ENCODE data around the gene RFTN2. TPM values are rescaled to one million over a fixed set of nuclear protein-coding genes. Genes with fewer than 3 reads are reported as not detected.
"Not testable (repeated sequence)": the region's sequence is repeated elsewhere in the genome, so short reads cannot be mapped to it uniquely, and the experiment has no call there.

The RFTN2 gene
- total and polyA plus RNA-seq, 10 donors, result 0.52 to 13.3 (median 2.9) TPM

GRCh38 chr2:197710424-197711042, 35.1 kb upstream of the RFTN2 start:
- Histone ChIP-seq H3K27me3 (replicated peaks in 1 of 7) (no peaks in the 10 kb centered on the region), H3K36me3 (peaks cover 0 to 29% (median 0%) of the 10 kb centered on the region in 6 donors), H3K27ac (no peak overlapping the region), H3K9me3 (no peaks in the 10 kb centered on the region), H3K4me1 (peaks cover 27 to 60% (median 50%) of the 10 kb centered on the region in 6 donors), H3K4me3 (no peak overlapping the region)
- no peak for TF ChIP-seq POLR2A (IDR thresholded peaks at IDR 0.05)
- TF ChIP-seq, protein P1, sequence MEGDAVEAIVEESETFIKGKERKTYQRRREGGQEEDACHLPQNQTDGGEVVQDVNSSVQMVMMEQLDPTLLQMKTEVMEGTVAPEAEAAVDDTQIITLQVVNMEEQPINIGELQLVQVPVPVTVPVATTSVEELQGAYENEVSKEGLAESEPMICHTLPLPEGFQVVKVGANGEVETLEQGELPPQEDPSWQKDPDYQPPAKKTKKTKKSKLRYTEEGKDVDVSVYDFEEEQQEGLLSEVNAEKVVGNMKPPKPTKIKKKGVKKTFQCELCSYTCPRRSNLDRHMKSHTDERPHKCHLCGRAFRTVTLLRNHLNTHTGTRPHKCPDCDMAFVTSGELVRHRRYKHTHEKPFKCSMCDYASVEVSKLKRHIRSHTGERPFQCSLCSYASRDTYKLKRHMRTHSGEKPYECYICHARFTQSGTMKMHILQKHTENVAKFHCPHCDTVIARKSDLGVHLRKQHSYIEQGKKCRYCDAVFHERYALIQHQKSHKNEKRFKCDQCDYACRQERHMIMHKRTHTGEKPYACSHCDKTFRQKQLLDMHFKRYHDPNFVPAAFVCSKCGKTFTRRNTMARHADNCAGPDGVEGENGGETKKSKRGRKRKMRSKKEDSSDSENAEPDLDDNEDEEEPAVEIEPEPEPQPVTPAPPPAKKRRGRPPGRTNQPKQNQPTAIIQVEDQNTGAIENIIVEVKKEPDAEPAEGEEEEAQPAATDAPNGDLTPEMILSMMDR (IDR thresholded peaks at IDR 0.05 in 8 of 11, conservative IDR thresholded peaks at IDR 0.05 in 3 of 11), result no peak
- TF ChIP-seq POLR2AphosphoS5 (IDR thresholded peaks at IDR 0.05), result no peak
- no peak for DNase-seq
- intact Hi-C loops (cut with DNase I; ENCODE audit: low total_unique reads), result no loop called here

- not testable (repeated sequence) for H3K4me3 ChIP-seq
- intact Hi-C loops (cut with DNase I; ENCODE audit: low total_unique reads), result loop anchor here (5.0 kb wide), 1 partner anchor 68 kb away; no protein-coding TSS in a partner anchor
Measured at GRCh38 chr2:197709140-197709539, 33.8 kb upstream of the RFTN2 start.

GRCh38 chr2:197708331-197708730, 32.9 kb upstream of the RFTN2 start:
- H3K36me3 ChIP-seq, result peaks cover 0 to 24% (median 0%) of the 10 kb centered on the region in 6 donors
- WGBS, 5 donors, result 51 to 71% (median 60%) methylated on average over 2 of the region's 2 CpGs
- H3K27ac ChIP-seq, result no peak overlapping the region
- H3K4me3 ChIP-seq, result peak overlapping the region in 1 of 8 donors; percentile 10
- TF ChIP-seq, protein P1 (IDR thresholded peaks at IDR 0.05 in 8 of 11, conservative IDR thresholded peaks at IDR 0.05 in 3 of 11), result no peak
- no peaks in the 10 kb centered on the region for H3K9me3 ChIP-seq
- H3K27me3 ChIP-seq (replicated peaks in 1 of 7), result no peaks in the 10 kb centered on the region
- intact Hi-C loops (cut with DNase I; ENCODE audit: low total_unique reads), result loop anchor here (5.0 kb wide), 1 partner anchor 69 kb away; no protein-coding TSS in a partner anchor
- no peak for DNase-seq
- H3K4me1 ChIP-seq, result peaks cover 30 to 71% (median 58%) of the 10 kb centered on the region in 6 donors

More at GRCh38 chr2:197709140-197709539, 33.8 kb upstream of the RFTN2 start:
- WGBS, 5 donors, result 91 to 96% (median 93%) methylated on average over 7 of the region's 7 CpGs
- Histone ChIP-seq H3K4me1 (peaks cover 30 to 68% (median 57%) of the 10 kb centered on the region in 6 donors), H3K36me3 (peaks cover 0 to 24% (median 0%) of the 10 kb centered on the region in 6 donors)
- H3K9me3 ChIP-seq; H3K27ac ChIP-seq; DNase-seq; H3K27me3 ChIP-seq (replicated peaks in 1 of 7): not testable (repeated sequence)

DNA sequence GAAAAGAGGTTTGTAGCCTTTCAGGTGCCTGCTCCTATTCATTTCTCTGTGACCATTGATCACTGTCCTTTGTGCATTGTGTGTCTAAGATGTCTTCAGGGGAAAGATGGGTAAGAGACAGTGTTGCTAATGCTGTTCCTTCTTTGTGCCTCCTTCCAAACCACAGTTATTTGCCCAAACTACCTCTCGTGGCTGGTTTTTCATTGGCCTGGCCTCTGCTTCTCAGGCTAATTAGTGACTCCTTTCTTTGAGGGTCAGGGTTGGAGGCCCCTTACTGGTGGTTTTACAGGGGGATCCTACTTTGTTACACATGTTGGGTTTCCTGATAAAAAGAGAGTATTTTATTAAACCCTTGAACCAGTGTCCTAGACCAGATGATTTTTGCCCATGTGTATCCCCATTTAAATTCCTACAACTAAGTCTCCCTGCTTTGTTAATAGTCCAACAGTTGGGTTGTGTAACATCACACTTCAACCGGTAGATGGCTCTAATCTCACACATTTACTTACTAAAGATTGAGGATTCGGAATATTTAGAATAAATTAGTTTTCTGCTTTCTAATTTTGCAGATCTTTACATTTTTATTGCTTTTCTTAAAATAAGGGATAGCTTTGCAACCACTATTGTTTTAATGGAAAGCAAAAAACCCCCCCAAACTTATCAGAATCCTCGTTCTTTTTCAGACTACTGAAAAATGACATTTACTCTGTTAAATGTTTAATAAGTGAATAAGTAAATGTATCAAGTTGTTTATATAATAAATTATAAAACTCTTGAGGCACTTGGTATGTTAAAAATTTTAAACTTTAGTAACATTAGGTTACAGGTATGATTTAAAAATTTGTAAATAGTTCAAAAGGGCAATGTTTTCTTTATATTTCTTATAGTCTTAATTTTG, 32.2 kb upstream of the RFTN2 start:
- Histone ChIP-seq H3K27ac (no peak overlapping the region), H3K4me1 (peaks cover 30 to 71% (median 58%) of the 10 kb centered on the region in 6 donors), H3K4me3 (peak overlapping the region in 6 of 8 donors; percentile 4 to 99 (median 90)), H3K9me3 (no peaks in the 10 kb centered on the region), H3K27me3 (replicated peaks in 1 of 7) (no peaks in the 10 kb centered on the region), H3K36me3 (peaks cover 0 to 24% (median 0%) of the 10 kb centered on the region in 6 donors)
- 11 to 19% (median 16%) methylated on average over 4 of the region's 4 CpGs for WGBS, 5 donors
- intact Hi-C loops (cut with DNase I; ENCODE audit: low total_unique reads), result loop anchor here (5.0 kb wide), 1 partner anchor 70 kb away; no protein-coding TSS in a partner anchor
- TF ChIP-seq, protein P1 (IDR thresholded peaks at IDR 0.05 in 8 of 11, conservative IDR thresholded peaks at IDR 0.05 in 3 of 11), result peak; percentile 43 to 77 (median 67)
- TF ChIP-seq POLR2A (IDR thresholded peaks at IDR 0.05) (no peak), POLR2AphosphoS5 (IDR thresholded peaks at IDR 0.05) (no peak)
- no peak for DNase-seq
